Amniotic stem cell (primary cell): ENCODE results near the gene VWA3B.
"Not testable (repeated sequence)": the region's sequence is repeated elsewhere in the genome, so short reads cannot be mapped to it uniquely, and the experiment has no call there.

Experiments
- DNase-seq: peaks from one replicate; lab custom pipeline; 2025; lab: John Stamatoyannopoulos, UW

Gene VWA3B

DNA sequence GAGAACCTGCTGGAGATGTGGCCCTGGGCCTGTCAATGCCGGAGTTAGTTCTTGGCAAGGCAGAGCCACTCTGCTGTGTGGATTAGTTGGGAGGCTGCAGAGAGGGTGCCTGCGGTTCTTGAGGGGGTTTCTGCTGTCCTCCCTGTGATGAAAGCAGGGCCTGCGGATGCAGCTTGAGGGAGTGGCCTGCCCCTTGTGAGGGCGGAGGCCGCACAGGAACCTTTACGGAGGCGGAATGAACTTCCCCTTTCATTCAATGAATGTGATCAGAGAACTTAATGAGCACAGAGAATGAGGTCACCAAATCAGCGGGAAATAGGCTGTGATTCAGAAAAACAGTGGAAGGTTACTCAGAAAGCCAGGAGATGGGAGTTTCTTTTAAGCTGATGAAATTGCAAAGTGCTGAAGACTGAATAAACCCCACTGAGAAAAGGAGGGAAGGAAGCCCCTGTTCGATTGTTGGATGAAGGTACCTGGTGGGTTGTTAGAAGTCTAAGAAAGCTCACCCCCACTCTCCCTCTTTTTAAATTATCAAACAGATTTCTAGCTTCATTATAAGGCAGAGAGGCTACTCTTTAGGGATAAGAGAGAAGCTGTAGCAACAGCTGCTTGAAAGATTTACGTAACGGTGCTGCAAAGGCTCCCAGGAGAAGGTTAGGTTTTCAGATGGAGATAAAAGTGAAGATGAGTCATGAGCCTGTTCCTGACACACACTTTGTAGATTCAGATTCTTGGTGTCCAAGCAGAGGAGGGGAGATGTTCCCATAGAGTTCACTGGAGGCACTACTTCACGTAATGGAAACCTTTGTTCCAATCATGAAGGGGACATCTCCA lies 47.4 kb downstream of the VWA3B start:
- no peak for DNase-seq

GRCh38 chr2:98137196-98137595 lies 50.2 kb downstream of the VWA3B start:
- DNase-seq, result no peak

- not testable (repeated sequence) for DNase-seq
Measured at GRCh38 chr2:98138978-98139377, 52.0 kb downstream of the VWA3B start.

GRCh38 chr2:98140210-98140609 lies 53.2 kb downstream of the VWA3B start:
- no peak for DNase-seq

DNA sequence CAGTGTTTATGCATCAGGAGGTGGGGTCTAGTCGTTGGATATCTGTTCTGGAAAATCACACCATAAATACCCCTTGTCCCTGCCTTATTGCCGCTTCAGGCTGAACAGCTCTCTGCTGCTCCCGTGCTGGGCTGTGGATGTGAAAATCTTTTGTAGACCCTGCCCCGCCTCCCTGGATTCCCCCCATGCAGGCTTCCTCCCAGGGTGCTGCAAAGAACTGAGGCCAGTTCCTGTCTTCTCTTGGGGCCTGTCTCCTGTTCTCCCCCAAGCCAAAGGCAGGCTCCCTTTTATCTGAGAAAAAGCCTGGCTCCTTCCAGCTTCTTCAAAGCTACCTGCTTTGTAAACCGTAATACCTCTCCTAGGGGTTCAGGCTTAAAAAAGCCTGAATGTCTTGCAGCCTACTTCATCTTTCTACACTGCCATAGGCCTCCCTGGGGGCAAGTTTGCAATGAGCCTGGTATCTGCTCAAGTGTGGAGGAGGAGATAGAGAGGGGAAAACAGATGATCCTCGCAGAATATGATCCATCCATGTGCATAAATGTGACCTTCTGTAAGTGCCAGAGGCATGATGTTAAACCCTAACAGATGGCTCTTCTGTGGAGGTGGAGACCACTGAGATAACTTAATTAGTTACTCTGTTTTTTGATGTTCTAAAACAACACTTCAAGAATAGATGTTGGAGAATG lies 55.3 kb downstream of the VWA3B start:
- no peak for DNase-seq

DNA sequence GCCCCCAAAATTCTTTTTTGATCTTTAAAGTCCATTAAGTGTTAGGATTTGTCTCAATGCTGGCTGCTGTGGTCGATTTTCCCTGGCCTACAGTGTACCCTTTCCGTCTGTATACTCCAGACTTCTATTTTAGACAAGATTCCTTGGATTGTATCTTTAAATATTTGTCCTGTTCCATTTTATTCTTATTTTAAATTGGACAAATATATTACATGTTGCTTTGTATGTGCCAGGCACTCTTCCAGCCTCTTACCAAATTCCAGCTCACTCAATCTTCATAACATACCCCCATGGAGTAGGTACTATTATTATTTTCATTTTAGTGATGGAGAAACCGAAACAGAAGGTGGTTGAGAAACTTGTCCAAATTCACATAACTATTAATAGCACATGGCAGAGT lies 58.1 kb downstream of the VWA3B start:
- DNase-seq, result no peak

- DNase-seq, result not testable (repeated sequence)
Measured at GRCh38 chr2:98147900-98148299, 60.9 kb downstream of the VWA3B start.

DNA sequence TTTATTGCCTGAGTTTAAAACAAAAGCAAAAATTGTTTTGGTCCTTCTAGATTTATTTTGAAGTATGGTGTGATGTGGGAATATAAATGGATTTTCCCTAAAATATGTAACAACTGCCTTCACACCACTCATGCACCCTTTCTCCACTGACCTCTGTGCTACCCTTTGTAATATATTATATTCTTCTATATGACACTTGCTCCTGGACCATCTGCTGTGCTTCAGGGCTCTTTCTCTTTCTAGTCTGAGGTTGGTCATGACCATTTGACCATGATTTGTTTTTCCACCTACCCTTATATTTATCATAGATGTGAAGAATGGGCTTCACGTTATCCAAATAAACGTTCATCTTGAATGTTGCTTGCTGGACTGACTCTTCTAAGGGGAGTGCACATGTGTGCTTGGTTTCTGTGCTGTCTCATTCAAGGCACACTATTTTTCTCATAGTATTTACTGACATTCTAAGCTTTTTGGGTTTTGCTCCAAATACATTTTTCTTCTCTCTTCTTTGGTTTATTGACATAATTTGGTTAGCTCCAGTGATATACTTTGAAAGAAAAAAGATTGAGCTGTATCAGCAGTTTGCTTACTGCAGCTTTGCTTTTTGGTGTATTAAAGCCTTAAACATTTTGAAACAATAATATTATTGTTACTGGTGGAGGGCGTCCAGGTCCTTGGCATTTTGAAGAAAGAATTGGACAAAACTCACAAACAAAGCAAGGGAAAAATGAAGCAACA lies 61.8 kb downstream of the VWA3B start:
- no peak for DNase-seq

GRCh38 chr2:98149333-98149697 lies 62.3 kb downstream of the VWA3B start:
- no peak for DNase-seq

DNA sequence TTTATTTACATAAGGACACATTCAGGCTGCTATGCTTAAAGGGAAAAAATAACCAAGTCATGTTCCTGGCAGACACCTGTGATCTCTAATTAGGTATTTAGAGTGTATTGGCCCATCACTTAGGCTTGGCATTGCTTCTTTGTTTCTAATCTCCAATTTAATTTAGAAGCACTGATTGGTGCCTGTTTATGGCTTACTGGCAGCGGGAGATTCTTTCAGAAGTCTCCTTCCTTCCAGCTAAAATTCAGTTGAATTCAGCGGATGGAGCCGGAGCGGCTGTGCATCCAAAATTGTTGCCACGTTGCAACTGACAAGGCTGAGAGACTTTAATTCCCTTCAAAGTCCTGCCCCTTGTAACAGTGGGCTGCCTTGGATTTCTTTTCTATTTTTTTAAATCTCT lies 66.5 kb downstream of the VWA3B start:
- no peak for DNase-seq

- DNase-seq, result no peak
Measured at GRCh38 chr2:98155291-98155690, 68.3 kb downstream of the VWA3B start.

- DNase-seq, result no peak
Measured at GRCh38 chr2:98155716-98156115, 68.7 kb downstream of the VWA3B start.

GRCh38 chr2:98156304-98156703 lies 69.3 kb downstream of the VWA3B start:
- no peak for DNase-seq

DNA sequence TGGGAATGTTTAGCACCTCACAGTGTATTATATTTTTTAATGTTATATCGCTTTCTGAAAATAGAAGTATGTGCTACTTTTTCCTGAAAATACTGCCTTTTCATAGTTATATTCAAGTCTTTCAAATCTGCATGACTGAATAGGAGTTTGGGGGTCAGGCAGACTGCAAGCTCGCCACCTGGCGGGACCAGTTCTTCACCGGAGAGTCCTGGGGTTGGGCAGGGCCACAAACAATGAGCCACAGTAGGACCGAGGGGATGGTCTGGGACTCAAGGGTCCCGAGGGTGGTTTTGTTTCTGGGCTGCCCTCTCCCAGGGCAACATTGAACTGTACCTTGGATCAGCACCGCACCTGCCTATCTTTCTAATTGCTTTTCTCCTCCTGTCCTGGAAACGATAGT lies 70.6 kb downstream of the VWA3B start:
- no peak for DNase-seq

DNA sequence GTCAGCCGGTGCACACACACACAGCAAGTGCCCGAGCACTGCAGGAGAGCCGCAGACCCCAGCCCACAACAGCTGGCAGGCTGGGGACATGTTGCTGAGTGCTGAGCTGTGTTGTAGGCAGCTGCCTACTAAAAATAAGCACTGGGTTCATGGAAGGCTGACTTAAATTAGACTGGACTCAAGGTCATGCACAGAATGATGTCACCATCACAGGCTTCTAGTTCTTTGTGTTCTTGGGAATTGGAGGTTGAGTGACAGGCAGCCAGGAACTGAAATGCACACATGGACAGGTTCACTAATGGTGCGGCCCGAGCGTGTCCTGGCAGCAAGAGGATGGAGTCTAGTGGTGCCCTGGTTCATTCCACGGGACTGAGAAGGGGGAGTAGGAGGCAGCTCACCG lies 71.3 kb downstream of the VWA3B start:
- no peak for DNase-seq

GRCh38 chr2:98160554-98160953 lies 73.6 kb downstream of the VWA3B start:
- no peak for DNase-seq

- DNase-seq, result no peak
Measured at GRCh38 chr2:98161186-98161585, 74.2 kb downstream of the VWA3B start.

DNA sequence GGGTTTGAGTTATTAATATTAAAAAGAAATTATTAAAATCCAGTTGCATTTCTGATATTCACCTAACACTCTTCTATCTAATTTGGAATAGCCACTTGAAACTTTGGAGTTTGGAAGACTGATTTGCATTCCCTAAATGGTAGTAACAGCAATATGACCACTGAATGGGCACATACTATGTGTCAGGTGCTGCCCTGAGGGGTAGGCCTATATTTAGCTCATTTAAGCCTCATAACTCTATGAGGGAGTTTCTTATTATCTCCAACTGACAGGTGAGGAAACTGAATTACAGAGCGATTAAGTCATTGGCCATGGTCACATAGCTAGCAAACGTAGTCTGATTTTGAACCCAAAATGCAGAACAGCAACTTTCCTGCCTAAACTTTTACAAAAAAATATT lies 77.3 kb downstream of the VWA3B start:
- no peak for DNase-seq

- DNase-seq, result no peak
Measured at GRCh38 chr2:98165516-98166071, 78.6 kb downstream of the VWA3B start.

DNA sequence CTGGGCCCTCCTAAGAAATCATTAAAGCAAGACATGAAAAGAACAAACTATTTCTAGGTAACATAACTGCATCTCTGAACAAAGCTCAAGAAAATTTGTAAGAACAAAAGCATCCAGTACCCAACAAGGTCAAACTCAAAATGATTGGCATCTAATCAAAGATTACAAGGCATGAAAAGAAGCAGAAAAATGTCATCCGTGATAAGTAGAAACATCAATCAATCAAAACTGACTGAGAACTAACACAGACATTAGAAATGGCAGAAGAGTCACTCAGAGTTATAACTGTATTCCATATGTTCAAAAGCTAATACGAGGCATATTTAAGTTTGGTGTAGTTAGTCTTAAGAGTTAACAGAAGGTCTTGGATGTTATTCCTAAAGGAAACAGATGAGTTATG lies 80.9 kb downstream of the VWA3B start:
- no peak for DNase-seq

DNA sequence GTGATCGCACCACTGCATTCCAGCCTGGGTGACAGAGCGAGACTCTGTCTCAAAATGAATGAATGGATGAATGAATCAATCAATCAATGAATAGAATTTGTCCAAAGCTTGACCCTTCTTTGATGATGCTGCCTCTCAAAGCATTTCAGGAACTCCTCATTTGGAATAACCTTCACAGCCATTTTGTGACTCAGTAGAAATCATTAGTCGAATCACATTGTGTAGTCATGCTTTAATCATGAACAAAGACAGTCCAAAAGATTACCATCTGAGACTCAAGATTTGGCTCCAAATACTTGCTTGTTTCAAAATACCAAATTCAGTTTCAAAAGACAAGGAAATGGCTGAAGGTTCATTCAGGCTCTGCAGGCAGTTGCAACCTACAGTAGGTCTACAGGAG lies 83.1 kb downstream of the VWA3B start:
- no peak for DNase-seq

DNA sequence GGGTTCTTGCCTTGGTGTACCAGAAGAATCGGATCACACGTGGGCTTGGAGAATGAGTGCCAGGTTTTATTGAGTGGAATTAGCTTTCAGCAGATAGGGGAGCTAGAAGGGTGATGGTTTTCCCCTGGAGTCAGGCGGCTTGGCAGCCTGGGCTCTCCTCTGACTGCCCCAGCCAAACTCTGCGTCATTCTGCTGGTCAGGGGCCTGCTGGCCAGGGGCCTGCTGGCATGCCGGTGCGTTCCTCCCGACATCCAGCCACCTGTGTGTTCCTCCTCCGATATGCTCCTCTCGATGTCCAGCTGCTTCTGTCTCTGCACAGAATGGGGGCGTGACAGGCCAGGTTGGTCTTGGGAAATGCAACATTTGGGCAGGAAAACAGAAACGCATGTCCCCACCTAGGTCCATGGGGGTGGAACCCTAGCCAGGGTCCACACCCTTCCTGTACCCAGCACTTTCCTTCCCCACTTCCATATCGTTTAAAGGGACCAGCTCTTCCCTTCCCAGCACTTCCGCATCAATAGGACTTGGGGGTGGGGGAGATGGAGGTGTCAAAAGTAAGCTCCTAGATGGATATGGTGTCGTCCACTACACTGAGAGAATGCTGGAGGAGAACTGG lies 85.3 kb downstream of the VWA3B start:
- no peak for DNase-seq
